Astrocyte (in vitro differentiated cells and primary cell): Measurements from ENCODE around the gene STARD4.

Experiments
- CTCF ChIP-seq: IDR thresholded peaks from 2 replicates; pipeline ENCODE4 v1.5.1; 2011; ENCODE audit warnings: low read depth, mild to moderate bottlenecking, inconsistent platforms, low read length, moderate library complexity; ENCODE audit not compliant: insufficient read depth
- EZH2 ChIP-seq: IDR thresholded peaks from 2 replicates; pipeline ENCODE4 v1.6.1; 2012; ENCODE audit warnings: mild to moderate bottlenecking, low read length, inconsistent platforms; ENCODE audit not compliant: insufficient read depth

GRCh38 chr5:111453295-111453694 lies 59.0 kb downstream of the STARD4 start:
- TF ChIP-seq CTCF (no peak), EZH2 (no peak)
